ENCODE results near the gene TPI1.

TPI1 gene

GRCh38 chr12:6899427-6899826, 32.1 kb downstream of the TPI1 start:
- TF ChIP-seq CTCF (IDR thresholded peaks at IDR 0.05; ENCODE audit: low read length) (no peak), EZH2 (IDR thresholded peaks at IDR 0.05; ENCODE audit: borderline replicate concordance, low read length) (no peak)
- H3K9me2 ChIP-seq (ENCODE audit: low read depth, low read length) = no peaks in the 10 kb centered on the region
- H3K4me2 ChIP-seq (ENCODE audit: low read length) = no peak overlapping the region
- H2AFZ ChIP-seq (ENCODE audit: low read length) = no peak overlapping the region
- H3K79me2 ChIP-seq (ENCODE audit: insufficient read depth, low read length) = no peaks in the 10 kb centered on the region
- no peaks in the 10 kb centered on the region for H4K20me1 ChIP-seq (ENCODE audit: insufficient read depth, low read length)
- H3K36me3 ChIP-seq (ENCODE audit: insufficient read depth, low read length) = no peaks in the 10 kb centered on the region
- H3K4me3 ChIP-seq (ENCODE audit: low read depth, low read length, poor library complexity, severe bottlenecking) = no peak overlapping the region
- no peaks in the 10 kb centered on the region for H3K9me3 ChIP-seq (ENCODE audit: low read length)
- no peaks in the 10 kb centered on the region for H3K27me3 ChIP-seq (ENCODE audit: insufficient read depth, low read length)
- H3K4me1 ChIP-seq (ENCODE audit: insufficient read depth, low read length, severe bottlenecking) = peaks cover 16% of the 10 kb centered on the region
- no peak overlapping the region for H3K27ac ChIP-seq (ENCODE audit: low read depth, low read length, poor library complexity, severe bottlenecking)
- H3K9ac ChIP-seq (ENCODE audit: low read length) = no peak overlapping the region
- no peaks in the 10 kb centered on the region for H3F3A ChIP-seq (ENCODE audit: insufficient read depth, low read length)

- Histone ChIP-seq H3K27ac (ENCODE audit: low read depth, low read length, poor library complexity, severe bottlenecking) (no peak overlapping the region), H3K9me3 (ENCODE audit: low read length) (no peaks in the 10 kb centered on the region), H3K4me1 (ENCODE audit: insufficient read depth, low read length, severe bottlenecking) (peaks cover 18% of the 10 kb centered on the region), H3K27me3 (ENCODE audit: insufficient read depth, low read length) (no peaks in the 10 kb centered on the region), H4K20me1 (ENCODE audit: insufficient read depth, low read length) (no peaks in the 10 kb centered on the region), H3K9ac (ENCODE audit: low read length) (no peak overlapping the region), H3K4me2 (ENCODE audit: low read length) (no peak overlapping the region), H3K4me3 (ENCODE audit: low read depth, low read length, poor library complexity, severe bottlenecking) (no peak overlapping the region), H2AFZ (ENCODE audit: low read length) (no peak overlapping the region), H3K79me2 (ENCODE audit: insufficient read depth, low read length) (no peaks in the 10 kb centered on the region), H3K9me2 (ENCODE audit: low read depth, low read length) (no peaks in the 10 kb centered on the region), H3K36me3 (ENCODE audit: insufficient read depth, low read length) (no peaks in the 10 kb centered on the region), H3F3A (ENCODE audit: insufficient read depth, low read length) (no peaks in the 10 kb centered on the region)
- no peak for TF ChIP-seq CTCF (IDR thresholded peaks at IDR 0.05; ENCODE audit: low read length)
- no peak for TF ChIP-seq EZH2 (IDR thresholded peaks at IDR 0.05; ENCODE audit: borderline replicate concordance, low read length)
Measured at GRCh38 chr12:6899837-6900519, 32.6 kb downstream of the TPI1 start.

- no peaks in the 10 kb centered on the region for H3K79me2 ChIP-seq (ENCODE audit: insufficient read depth, low read length)
- peaks cover 24% of the 10 kb centered on the region for H3K4me1 ChIP-seq (ENCODE audit: insufficient read depth, low read length, severe bottlenecking)
- H3K9me3 ChIP-seq (ENCODE audit: low read length) = no peaks in the 10 kb centered on the region
- H3F3A ChIP-seq (ENCODE audit: insufficient read depth, low read length) = no peaks in the 10 kb centered on the region
- no peak overlapping the region for H2AFZ ChIP-seq (ENCODE audit: low read length)
- no peaks in the 10 kb centered on the region for H3K9me2 ChIP-seq (ENCODE audit: low read depth, low read length)
- no peak overlapping the region for H3K4me2 ChIP-seq (ENCODE audit: low read length)
- H3K9ac ChIP-seq (ENCODE audit: low read length) = no peak overlapping the region
- no peaks in the 10 kb centered on the region for H3K27me3 ChIP-seq (ENCODE audit: insufficient read depth, low read length)
- H3K4me3 ChIP-seq (ENCODE audit: low read depth, low read length, poor library complexity, severe bottlenecking) = no peak overlapping the region
- H3K27ac ChIP-seq (ENCODE audit: low read depth, low read length, poor library complexity, severe bottlenecking) = no peak overlapping the region
- no peaks in the 10 kb centered on the region for H4K20me1 ChIP-seq (ENCODE audit: insufficient read depth, low read length)
- H3K36me3 ChIP-seq (ENCODE audit: insufficient read depth, low read length) = no peaks in the 10 kb centered on the region
- TF ChIP-seq CTCF (IDR thresholded peaks at IDR 0.05; ENCODE audit: low read length) = no peak
- no peak for TF ChIP-seq EZH2 (IDR thresholded peaks at IDR 0.05; ENCODE audit: borderline replicate concordance, low read length)
Measured at GRCh38 chr12:6902448-6902847, 35.1 kb downstream of the TPI1 start.

Measured in OCI-LY1 (cell line).